Measurements from ENCODE around the gene BANK1. TPM values are rescaled to one million over a fixed set of nuclear protein-coding genes. Genes with fewer than 3 reads are reported as not detected.

Gene BANK1
- total RNA-seq, 1 experiment from 2014 or later: 3.3 TPM

GRCh38 chr4:101756181-101756580 lies 34.3 kb upstream of the BANK1 start:
- CTCF ChIA-PET: no interaction called here
- intact Hi-C loops (cut with micrococcal nuclease; ENCODE audit: unreplicated experiment) (no loop called here), in situ Hi-C loops (cut with HindIII; ENCODE audit: low pct_unique_long_range_greater_than_20kb, low sequenced_read_pairs) (no loop called here)
- DNase-seq (ENCODE audit: low read depth, low spot score): no peak
- TF ChIP-seq SIN3A (IDR thresholded peaks at IDR 0.05; ENCODE audit: borderline replicate concordance, insufficient read depth, low read depth, low read length) (no peak), REST (IDR thresholded peaks at IDR 0.05; ENCODE audit: insufficient read depth in 1 of 2, low read depth in 2 of 2, low read length in 1 of 2) (no peak), CTCF (IDR thresholded peaks at IDR 0.05) (no peak), POLR2AphosphoS5 (IDR thresholded peaks at IDR 0.05; ENCODE audit: low read depth, low read length) (no peak), TCF7L2 (IDR thresholded peaks at IDR 0.05; ENCODE audit: low read depth, low read length) (no peak)
- H3K36me3 ChIP-seq (ENCODE audit: control insufficient read depth, insufficient read depth, low read length): no peaks in the 10 kb centered on the region
- no TSS peak for BruUV-seq (replicated peaks)
- no peaks in the 10 kb centered on the region for H3K27me3 ChIP-seq (ENCODE audit: control insufficient read depth, insufficient read depth, low read length)
- POLR2A ChIA-PET: no interaction called here
- no peaks in the 10 kb centered on the region for H3K4me1 ChIP-seq (ENCODE audit: control insufficient read depth, insufficient read depth, low read length)
- no peak overlapping the region for H3K27ac ChIP-seq (ENCODE audit: low read length)
- no peaks in the 10 kb centered on the region for H3K9me3 ChIP-seq (ENCODE audit: control insufficient read depth, insufficient read depth, low read depth, low read length)
- ATAC-seq: no peak
- H3K4me3 ChIP-seq (ENCODE audit: low read depth in 2 of 2, low read length in 2 of 2): no peak overlapping the region

GRCh38 chr4:101761405-101761804 lies 29.1 kb upstream of the BANK1 start:
- in situ Hi-C loops (cut with HindIII; ENCODE audit: low pct_unique_long_range_greater_than_20kb, low sequenced_read_pairs): no loop called here
- intact Hi-C loops (cut with micrococcal nuclease; ENCODE audit: unreplicated experiment): no loop called here
- DNase-seq (ENCODE audit: low read depth, low spot score) (no peak), ATAC-seq (no peak)
- Histone ChIP-seq H3K27me3 (ENCODE audit: control insufficient read depth, insufficient read depth, low read length) (no peaks in the 10 kb centered on the region), H3K36me3 (ENCODE audit: control insufficient read depth, insufficient read depth, low read length) (no peaks in the 10 kb centered on the region), H3K4me3 (ENCODE audit: low read depth in 2 of 2, low read length in 2 of 2) (no peak overlapping the region), H3K4me1 (ENCODE audit: control insufficient read depth, insufficient read depth, low read length) (no peaks in the 10 kb centered on the region), H3K9me3 (ENCODE audit: control insufficient read depth, insufficient read depth, low read depth, low read length) (no peaks in the 10 kb centered on the region), H3K27ac (ENCODE audit: low read length) (no peak overlapping the region)
- CTCF ChIA-PET: no interaction called here
- TF ChIP-seq SIN3A (IDR thresholded peaks at IDR 0.05; ENCODE audit: borderline replicate concordance, insufficient read depth, low read depth, low read length): no peak
- no peak for TF ChIP-seq REST (IDR thresholded peaks at IDR 0.05; ENCODE audit: insufficient read depth in 1 of 2, low read depth in 2 of 2, low read length in 1 of 2)
- no peak for TF ChIP-seq POLR2AphosphoS5 (IDR thresholded peaks at IDR 0.05; ENCODE audit: low read depth, low read length)
- no peak for TF ChIP-seq TCF7L2 (IDR thresholded peaks at IDR 0.05; ENCODE audit: low read depth, low read length)
- TF ChIP-seq CTCF (IDR thresholded peaks at IDR 0.05): no peak
- BruUV-seq (replicated peaks): no TSS peak
- POLR2A ChIA-PET: no interaction called here

Data from Panc1 (cell line).